NB4 (cell line): ENCODE data around the gene KAT6B.

Source experiments
- DNase-seq: peaks from one replicate; pipeline ENCODE4 v3.0.0; 2010; ENCODE audit warnings: low read depth
- H3K4me3 ChIP-seq: one replicate; pipeline ENCODE4 v1.5.1; 2011; ENCODE audit warnings: mild to moderate bottlenecking, low read depth, low read length, moderate library complexity
- CTCF ChIP-seq: IDR thresholded peaks from one replicate; pipeline ENCODE4 v1.5.1; 2012; ENCODE audit warnings: low read depth, low read length
- MAX ChIP-seq: IDR thresholded peaks from 2 replicates; pipeline ENCODE4 v1.6.1; 2011; ENCODE audit warnings: low read depth, low read length
- MYC ChIP-seq: IDR thresholded peaks from 2 replicates; pipeline ENCODE4 v1.6.1; 2011; ENCODE audit warnings: low read depth, low read length
- POLR2A ChIP-seq: IDR thresholded peaks from 2 replicates; pipeline ENCODE4 v1.6.1; 2011; ENCODE audit warnings: mild to moderate bottlenecking; ENCODE audit not compliant: insufficient read length; ENCODE audit errors: extremely low read depth

The KAT6B gene

GRCh38 chr10:75029857-75030256, 203.5 kb downstream of the KAT6B start:
- TF ChIP-seq MYC (no peak), CTCF (no peak), POLR2A (no peak), MAX (no peak)
- no peak overlapping the region for H3K4me3 ChIP-seq
- no peak for DNase-seq

- no peak for TF ChIP-seq CTCF
- TF ChIP-seq MAX: no peak
- no peak for TF ChIP-seq POLR2A
- TF ChIP-seq MYC: no peak
- H3K4me3 ChIP-seq: no peak overlapping the region
- no peak for DNase-seq
These were observed 204.0 kb downstream of the KAT6B start for GRCh38 chr10:75030371-75030770.

- DNase-seq: no peak
- no peak for TF ChIP-seq POLR2A
- no peak for TF ChIP-seq MAX
- no peak for TF ChIP-seq CTCF
- no peak for TF ChIP-seq MYC
- H3K4me3 ChIP-seq: no peak overlapping the region
These were observed 205.7 kb downstream of the KAT6B start for GRCh38 chr10:75032119-75032518.

- no peak for DNase-seq
- no peak overlapping the region for H3K4me3 ChIP-seq
- TF ChIP-seq CTCF (no peak), MYC (no peak), MAX (no peak), POLR2A (no peak)
These were observed 206.4 kb downstream of the KAT6B start for GRCh38 chr10:75032813-75033212.

- TF ChIP-seq MAX: no peak
- no peak for TF ChIP-seq CTCF
- no peak for TF ChIP-seq MYC
- no peak for TF ChIP-seq POLR2A
- no peak for DNase-seq
- H3K4me3 ChIP-seq: no peak overlapping the region
These were observed 207.2 kb downstream of the KAT6B start for GRCh38 chr10:75033399-75034130.
